GM18868 (cell line): Measurements from ENCODE around the gene SSNA1.
A peak's percentile ranks its signal among the peaks of the same experiment; 100 is the strongest.

ENCODE experiments used
- ATAC-seq: cut with Tn5 transposase; IDR thresholded peaks from one replicate; pipeline ENCODE4 v1.9.1; 2021; ENCODE audit warnings: mild to moderate bottlenecking, moderate library complexity; ENCODE audit not compliant: unreplicated experiment

SSNA1 gene

DNA sequence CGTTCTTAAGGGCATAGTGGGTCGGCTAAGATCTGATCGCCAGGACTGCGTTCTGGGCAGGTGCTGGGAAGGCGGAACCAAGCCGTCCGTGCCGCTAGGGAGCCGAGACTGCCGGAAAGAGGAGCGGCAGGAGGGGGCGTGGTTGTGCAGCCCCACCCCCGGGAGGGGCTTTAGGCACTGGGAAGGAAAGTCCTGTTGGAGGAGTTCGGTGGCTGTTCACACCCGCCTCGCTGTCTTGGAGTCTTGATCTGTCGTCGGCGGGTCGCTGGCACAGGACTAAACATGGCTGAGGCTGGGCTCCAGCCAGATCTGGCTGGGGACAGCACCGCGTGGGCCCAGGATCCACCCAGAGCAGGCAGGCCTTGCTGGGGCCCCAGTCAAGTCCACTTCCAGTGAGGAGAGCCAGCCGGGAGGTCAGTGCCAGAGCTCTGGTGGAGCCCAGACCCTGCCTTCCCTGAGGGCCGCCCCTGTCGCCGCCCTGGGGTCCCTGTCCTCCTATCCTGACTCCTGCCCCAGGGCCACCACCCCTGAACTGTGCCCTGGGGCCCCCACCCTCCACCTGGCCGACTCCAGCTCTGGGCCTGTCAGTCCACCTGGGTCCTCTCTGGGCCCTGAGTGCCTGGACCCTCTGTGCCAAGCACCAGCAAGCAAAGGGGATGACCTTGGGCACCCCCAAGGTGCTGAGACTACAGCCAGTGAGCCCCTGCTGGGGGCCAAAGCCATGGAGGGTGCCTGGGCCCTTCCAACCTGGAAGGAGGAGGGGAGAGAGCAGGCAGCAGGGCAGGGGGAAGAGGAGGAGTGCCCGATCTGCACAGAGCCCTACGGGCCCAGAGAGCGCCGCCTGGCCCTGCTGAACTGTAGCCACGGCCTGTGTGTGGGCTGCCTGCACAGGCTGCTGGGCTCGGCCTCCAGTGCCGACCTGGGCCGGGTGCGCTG, 29.1 kb downstream of the SSNA1 start:
- no peak for ATAC-seq

DNA sequence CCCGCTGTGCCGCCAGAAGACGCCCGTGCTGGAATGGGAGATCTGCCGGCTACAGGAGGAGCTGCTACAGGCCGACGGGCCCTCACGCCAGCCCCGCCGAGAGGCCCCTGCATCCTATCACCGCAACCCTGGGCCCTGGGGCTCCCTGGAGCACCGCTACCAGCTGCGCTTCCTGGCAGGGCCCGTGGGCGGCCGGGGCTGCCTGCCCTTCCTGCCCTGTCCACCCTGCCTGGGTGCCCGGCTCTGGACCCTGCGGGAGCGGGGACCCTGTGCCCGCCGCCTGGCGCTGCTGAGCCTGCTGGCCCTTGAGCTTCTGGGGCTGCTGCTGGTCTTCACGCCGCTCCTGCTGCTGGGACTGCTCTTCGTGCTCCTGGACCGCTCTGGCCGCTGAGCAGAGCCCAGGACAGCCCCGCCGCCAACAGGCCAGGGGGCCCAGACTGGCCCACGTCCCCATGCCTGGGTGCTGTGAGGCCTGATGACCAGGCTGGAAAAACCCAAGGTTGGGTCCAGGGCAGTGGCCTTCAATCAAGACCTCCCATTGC, 29.8 kb downstream of the SSNA1 start:
- no peak for ATAC-seq

DNA sequence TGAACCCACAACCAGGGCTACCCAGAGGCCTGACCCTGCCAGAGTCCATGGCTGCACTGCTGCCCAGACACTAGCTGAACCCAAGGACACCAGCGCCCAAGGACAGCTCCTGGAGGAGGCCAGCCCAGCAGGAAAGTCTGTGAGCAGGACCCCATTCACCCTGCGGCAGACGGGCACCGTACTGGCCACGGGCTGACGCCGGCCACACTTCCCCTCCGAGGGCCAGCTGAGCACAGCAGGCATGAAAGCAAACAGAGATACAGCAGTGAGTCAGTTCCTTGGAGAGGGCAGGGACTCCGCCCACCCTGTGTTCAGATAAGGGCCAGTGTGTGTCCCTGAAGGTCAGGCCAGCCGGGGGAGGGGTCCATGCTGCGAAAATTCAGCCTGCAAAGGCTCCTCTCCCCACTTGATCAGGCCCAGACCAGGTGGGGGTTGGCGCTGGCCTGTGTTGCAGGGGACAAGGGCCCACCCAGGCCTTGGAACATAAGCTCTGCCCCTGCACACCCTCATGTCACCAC, 30.3 kb downstream of the SSNA1 start:
- ATAC-seq, result no peak

DNA sequence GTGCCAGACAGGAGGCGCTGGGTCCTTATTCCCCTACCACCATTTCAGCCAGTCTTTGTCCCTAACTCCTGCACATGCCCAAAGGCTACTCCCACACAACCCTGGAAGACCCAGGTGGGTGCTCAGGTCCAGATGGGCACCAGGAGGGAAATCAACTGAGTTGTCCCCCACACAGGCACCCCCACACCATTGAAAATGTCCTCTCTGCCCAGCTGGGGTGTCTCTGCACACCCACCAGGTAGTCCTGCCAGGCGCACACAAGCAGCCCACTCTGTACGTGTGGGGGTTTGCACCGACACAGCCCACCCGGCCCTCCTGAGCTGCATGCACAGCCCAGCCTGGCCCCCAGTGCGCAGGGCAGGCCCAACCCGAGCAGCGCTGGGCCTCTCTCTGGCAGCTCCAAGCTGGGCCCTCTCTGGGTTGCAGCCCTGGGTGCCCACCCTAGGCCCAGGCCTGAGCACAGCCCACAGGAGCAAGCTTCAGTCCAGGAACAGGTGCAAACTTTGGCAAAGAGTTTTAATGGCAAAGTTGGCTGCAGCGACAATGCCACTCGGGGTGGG, 31.4 kb downstream of the SSNA1 start:
- ATAC-seq, result no peak

DNA sequence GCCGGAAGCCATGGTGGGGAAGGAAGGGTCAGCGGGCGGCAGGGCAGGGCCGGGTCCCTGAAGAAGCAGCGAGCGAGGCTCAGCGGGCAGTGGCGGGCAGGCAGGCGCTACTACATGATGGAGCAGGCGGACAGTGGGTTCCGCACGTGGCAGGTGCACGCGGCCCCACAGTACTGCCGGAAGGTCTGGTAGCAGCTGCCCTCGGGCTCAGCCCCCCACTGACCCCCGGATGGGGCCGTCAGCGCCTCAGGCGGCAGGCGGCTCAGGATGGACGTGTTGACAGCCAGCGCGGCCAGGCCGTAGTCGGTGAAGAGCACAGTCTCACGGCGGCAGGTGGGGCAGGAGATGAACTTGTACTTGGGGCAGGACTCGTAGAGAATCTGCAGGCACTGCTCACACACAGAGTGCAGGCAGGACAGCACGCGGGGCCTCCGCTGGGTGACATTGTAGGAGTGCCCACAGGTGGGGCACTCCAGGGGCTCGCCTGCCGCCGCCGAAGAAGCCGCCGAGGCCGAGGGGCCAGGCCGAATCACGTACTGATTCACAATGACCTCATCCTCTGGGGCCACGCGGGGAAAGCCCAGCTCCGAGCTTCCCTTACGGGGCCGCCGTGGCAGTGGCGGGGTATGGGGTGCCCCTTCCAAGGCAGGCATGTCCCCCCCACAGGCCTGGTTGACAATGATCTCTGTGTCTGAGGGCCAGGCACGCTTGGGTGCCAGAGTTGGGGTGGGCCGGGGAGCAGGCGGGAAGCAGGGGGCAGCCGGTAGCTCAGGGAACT, 32.0 kb downstream of the SSNA1 start:
- no peak for ATAC-seq

DNA sequence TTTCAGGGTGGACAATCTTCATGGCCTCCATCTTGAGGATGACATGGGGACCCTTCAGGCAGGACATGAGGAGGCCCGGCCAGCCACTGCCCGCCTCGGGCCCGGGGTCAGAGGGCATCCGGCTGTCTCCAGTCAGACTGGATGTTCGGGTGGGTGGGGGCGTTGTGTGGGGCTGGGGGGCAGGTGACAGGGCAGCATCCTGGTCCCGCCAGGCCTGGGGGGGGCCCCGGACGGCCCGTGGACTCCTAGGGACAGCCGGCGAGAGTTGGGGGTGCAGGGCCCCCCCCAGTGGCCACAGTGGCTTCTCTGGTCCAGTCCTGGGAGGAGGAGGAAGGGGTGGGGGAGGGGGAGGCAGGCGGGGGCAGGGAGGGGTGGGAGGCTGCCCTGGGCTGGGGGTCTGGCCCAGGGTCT, 32.6 kb downstream of the SSNA1 start:
- ATAC-seq, result no peak

DNA sequence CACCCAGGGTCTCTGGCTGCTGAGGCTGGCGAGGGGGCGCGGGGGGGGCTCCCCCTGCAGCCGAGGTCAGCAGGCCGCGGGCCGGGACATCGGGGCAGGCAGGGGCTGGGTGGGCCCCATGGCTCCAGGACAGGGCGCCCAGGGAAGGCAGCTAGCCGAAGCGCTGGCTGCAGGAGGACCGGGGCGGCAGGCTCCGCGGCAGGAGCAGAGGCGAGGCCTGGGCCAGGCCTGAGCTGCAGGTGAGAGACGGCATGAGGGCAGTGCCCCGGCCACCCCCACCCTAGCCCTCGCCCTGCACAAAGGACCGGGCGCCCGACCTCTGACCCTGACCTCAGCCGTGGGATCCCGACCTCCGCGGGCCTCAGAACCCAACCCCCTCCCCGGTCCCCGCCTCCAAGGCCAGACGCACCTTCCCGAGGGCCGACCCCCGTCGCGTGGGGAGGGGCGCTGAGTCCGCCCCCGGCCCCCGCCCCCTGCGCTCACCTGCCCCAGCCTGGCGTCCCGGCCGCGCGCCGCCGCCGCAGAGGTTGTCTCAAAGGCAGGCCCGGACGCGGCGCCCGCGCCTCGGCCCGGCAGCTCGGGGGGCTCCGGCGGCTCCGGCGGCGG, 33.1 kb downstream of the SSNA1 start:
- no peak for ATAC-seq

DNA sequence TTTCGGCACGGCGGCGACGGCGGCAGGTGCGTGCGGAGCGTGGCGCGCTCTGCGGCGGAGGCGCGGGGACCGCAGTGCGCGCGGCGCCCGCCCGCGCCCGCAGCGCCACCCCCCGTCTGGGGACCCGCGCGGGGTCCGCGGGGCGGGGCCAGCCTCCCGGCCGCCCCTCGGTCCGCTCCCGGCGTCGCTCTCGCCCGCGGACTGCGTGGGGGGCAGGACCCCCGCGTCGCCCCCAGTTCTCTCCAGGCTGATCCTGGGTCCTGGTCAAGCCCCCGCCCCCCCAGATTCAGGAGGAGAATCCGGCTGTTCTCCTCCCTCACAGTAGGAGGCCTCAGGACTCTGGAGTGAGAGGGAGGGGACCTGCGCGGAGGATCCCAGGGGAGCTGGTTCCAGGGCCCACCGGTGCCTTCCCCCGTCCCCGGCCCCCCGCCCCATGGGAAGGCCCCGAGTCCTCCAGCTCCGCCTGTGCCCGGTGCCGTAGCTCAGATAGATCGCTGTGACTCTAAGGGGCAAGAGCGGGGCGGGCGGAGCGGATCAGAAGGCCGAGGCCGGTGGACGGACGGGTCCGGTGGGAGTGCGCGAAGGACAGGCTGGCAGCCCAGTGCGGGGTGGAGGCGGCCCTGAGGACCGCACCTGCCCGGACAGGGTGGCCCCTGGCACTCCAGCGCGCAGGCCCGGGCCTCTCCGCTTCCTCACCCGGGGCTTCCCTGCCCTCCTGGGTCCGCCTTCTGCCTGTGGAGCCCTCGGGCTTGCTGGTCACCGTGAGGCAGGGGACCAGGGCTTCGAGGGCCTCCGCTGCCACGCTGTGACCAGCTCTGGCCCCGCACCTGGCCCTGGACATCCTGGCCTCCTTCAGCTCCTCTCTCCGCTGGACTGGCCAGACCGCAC, 34.0 kb downstream of the SSNA1 start, which contains the start of gene RNF208:
Gene RNF208 (minus strand): TSS at position 51 of the 888 bp plus-strand sequence. CDS start 1,028 bp downstream, outside the sequence.
- ATAC-seq, result no peak

DNA sequence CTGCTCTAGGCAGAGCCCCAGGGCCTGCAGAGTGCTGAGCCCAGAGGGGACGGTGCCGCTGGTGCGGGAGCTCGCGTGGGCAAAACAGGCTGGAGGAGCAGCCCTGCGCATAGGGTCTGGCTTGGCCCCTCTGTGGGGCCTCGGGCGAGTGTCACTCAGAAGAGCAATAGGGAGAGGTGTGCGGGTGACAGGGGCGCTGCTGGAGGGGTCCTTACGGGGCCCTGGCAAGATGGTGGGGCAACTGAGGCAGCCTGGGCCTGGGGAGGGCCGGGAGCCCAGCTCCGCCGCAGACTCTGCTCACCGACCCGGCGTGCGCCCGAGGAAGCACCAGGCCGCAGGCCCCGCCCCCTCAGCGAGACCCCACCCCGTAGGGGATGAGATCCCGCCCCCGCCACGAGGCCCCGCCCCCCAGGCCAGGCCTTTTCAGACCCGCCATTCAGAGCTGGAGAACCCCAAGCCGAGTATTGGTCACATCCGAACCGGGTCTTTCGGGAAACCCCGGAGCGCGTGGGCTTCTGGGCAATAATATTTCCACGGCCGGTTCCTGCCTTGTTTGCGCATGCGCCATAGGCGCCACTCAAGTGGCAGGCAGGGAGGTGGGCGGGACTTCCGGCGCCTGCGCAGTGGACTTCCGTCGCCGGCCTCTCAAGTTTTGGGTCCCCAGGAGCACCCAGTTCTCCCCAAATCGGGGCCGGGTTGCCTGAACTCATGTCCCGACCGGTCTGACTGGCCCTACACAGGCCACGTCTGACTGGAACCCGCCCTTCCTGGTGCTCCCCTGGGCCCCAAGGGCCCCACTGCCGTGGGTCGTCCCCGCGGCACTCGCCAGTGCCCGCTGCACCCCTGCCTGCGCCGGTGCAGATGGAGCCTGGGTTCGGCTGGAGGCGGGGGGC, 34.8 kb downstream of the SSNA1 start:
- peak; percentile 73 for ATAC-seq

DNA sequence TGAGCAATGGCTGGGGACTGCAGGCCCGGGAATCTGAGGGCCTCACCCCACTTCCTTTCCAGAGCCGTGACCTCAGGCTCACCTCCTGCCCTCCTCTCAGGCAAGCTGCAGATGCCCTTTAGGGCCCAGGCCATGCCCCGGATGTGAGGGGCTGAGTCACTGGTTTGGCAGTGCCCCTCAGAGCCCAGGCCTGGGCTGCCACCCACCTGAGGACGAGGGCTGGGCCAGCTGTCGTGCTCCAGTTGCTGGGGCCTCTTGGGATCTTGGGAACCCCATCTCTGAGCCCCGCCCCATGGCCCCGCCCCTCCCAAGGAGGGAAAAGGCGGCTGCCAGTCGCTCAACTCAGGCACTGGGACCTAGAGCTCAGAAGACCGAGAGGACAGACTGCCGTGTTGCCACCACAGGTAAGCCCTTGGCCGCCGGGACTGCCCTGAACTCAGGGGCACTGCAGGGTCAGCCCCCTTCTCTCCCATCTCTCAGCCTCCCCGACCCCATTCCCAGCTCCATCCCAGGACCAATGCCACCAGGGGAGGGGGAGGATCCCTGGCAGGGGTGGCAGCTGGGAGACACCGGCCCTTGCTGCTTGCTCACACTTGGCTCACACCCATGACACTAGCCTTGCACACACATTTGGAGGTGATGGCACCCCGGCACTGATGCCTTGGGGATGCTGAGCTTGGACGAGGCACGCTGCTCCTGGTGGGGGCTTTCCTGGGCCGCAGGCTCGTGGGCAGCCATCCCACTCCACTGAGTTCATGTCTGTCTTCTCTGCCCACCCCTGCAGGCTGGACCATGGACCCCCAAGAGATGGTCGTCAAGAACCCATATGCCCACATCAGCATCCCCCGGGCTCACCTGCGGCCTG, 36.6 kb downstream of the SSNA1 start, which contains the start of gene CYSRT1:
Gene CYSRT1 (plus strand): TSS at position 345 of the 865 bp plus-strand sequence. CDS start 448 bp downstream, at position 793.
- ATAC-seq, result no peak

DNA sequence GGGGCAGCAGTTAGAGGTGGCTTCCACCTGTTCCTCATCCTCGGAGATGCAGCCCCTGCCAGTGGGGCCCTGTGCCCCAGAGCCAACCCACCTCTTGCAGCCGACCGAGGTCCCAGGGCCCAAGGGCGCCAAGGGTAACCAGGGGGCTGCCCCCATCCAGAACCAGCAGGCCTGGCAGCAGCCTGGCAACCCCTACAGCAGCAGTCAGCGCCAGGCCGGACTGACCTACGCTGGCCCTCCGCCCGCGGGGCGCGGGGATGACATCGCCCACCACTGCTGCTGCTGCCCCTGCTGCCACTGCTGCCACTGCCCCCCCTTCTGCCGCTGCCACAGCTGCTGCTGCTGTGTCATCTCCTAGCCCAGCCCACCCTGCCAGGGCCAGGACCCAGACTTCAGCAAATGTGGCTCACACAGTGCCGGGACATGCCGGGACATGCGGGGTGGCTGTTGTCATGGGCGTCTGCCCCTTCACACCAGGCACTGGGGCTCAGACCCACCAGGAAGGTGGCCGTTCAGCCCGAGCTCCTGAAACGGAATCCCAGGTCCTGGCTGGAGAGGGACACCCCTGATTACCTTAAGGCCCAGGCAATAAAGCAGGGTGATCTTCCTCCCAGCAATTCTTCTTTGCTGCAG, 37.3 kb downstream of the SSNA1 start:
- ATAC-seq, result no peak

DNA sequence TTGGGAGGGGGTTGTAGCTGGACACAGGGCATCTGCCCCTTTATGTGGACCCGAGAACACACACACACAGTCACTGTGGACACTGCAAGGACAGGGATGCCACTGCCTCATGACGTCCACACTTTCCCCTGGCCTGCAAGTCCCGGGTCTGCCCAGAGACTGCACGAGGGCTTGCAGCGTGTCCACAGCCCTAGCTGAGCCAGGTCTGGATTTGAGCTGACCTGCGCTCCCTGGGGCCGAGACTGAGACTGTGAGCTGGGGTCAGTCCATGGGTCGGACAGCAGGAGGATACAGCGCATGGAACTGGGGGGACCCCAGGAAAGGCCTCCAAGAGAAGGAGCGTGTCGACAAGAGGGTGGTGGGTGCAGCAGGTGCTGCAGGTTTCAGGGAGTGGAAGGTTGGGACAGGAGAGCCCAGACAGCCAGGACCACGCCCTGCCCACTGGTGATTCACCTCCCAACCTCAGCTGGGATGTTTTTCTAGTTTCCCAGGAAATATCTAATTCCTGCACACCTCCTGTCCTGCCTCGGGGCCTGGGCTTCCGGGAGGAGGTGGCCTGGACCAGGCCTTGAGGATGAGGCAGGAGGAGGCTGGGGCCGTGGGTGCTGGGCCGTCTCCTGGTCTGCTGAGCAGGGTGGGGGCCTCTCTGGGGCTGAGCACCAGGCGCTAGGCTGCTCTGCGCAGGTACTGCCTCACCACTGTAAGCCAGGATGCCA, 38.0 kb downstream of the SSNA1 start:
- no peak for ATAC-seq

DNA sequence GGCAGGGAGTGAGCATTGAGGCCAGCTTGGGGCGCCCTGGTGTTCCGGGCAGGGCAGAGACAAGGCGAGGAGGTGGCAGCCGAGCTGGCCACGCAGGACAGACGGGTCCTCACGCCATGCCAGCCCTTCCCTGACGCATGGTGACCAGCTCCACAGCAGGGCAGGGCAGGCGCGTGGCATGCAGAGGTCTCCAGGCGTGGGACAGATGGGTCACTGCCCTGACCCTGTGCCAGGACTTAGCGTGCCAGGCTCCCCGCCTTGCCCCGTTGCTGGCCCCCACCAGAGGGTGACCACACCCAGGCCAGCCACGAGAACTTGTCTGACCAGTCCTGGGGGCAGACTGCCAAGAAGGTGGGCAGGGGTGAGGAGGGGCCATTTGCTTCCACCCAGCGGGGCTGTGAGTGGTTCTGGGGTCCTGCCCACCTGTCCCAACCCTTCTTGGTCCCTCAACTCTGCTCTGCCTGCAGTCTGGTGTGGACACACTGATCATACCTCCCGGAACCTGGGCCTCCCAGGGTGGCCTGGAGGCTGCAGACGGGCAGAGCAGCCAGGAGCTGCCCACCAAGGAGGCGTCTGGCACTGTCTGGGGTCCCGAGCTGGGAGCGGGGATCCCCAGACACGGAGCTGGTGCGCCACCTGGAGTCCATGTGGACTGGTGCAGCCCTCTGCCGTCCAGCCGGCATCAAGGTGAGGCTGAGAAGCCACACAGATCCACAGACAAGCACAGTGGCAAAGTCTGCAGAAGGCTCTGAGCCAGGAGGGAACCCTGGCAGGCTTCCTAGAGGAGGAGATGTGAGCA, 38.8 kb downstream of the SSNA1 start, which contains the start of gene RNF224:
Gene RNF224 (plus strand): TSS at position 449 of the 799 bp plus-strand sequence. CDS start 834 bp downstream, outside the sequence.
- no peak for ATAC-seq

DNA sequence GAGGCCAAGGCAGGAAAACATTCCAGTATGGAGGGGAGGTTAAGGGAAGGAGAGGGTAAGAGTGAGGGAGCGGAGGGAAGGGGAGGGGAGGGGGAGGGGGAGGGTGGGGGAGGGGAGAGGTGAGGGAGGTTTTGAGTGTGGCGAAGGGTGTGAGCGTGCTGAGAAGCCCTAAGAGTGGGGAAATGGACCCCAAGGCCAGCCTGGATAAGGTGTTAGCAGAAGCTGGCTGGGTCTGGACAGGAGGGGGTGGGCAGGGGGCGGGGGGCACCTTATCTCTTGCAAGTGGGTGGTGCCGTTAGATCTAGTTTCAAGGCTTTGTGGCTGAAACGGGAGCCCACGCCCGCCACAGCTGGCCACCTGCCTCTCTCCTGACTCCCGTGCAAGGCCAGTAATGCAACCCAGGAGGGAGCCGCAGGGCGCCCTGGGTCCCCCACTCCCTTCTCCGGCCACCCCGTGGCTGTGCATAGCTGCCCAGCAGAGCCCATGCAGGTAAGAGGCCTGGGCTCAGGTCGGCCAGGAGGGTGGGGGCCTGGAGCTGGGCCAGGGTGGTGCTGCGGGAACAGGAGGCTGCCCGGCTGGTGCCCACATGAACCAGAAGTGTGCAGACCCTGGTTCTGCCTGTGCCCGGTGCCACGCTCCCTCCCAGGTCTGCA, 39.5 kb downstream of the SSNA1 start:
- ATAC-seq, result no peak

DNA sequence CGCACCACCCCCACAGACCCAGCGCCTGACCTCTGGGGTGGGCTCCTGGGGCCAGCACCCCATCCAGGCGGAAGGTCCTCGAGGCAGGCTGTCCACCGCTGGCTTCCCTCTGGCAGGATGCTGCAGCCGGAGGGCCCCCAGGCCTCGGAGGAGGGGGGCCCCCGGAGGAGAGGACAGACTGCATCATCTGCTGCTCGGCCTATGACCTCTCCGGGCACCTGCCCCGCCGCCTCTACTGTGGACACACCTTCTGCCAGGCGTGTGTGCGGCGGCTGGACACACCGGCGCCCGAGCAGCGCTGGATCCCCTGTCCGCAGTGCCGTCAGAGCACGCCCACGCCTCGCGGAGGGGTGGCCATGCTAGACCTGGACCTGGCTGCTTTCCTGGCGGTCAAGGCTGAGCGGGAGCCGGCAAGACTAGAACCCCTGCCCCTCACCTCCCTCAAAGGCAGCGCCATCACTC, 40.1 kb downstream of the SSNA1 start:
- no peak for ATAC-seq
